Smooth muscle cell (in vitro differentiated cells): ENCODE data around the gene SLC39A7. TPM values are rescaled to one million over a fixed set of nuclear protein-coding genes. Genes with fewer than 3 reads are reported as not detected.

ENCODE experiments used
- DNase-seq: peaks from one replicate; lab custom pipeline; 2025; ENCODE audit not compliant: unreplicated experiment; lab: John Stamatoyannopoulos, UW
- H2AFZ ChIP-seq: fragments of 200-600 bp; sonication (generic); 2 replicates; pipeline ENCODE4 v1.6.0; 2016; ENCODE audit warnings: antibody characterized with exemption, low read depth, mild to moderate bottlenecking
- H3F3A ChIP-seq: fragments of 200-600 bp; sonication (generic); 2 replicates; pipeline ENCODE4 v1.6.0; 2017; ENCODE audit warnings: antibody characterized with exemption, low read depth
- H3K27ac ChIP-seq: fragments of 200-600 bp; sonication (generic); 2 replicates; pipeline ENCODE4 v1.5.1; 2016; ENCODE audit warnings: low read depth, mild to moderate bottlenecking
- H3K27me3 ChIP-seq: fragments of 200-600 bp; sonication (generic); 2 replicates; pipeline ENCODE4 v1.6.1; 2016; ENCODE audit warnings: low read depth, mild to moderate bottlenecking
- H3K36me3 ChIP-seq: fragments of 200-600 bp; sonication (generic); 2 replicates; pipeline ENCODE4 v1.5.1; 2016; ENCODE audit warnings: low read depth
- H3K4me1 ChIP-seq: fragments of 200-600 bp; sonication (generic); 2 replicates; pipeline ENCODE4 v1.5.1; 2016; ENCODE audit warnings: low read depth
- H3K4me2 ChIP-seq: fragments of 200-600 bp; sonication (generic); 2 replicates; pipeline ENCODE4 v1.6.0; 2016; ENCODE audit warnings: mild to moderate bottlenecking
- H3K4me3 ChIP-seq: fragments of 200-600 bp; sonication (generic); 2 replicates; pipeline ENCODE4 v1.5.1; 2016; ENCODE audit warnings: mild to moderate bottlenecking
- H3K79me2 ChIP-seq: fragments of 200-600 bp; sonication (generic); 2 replicates; pipeline ENCODE4 v1.6.0; 2016; ENCODE audit warnings: low read depth, mild to moderate bottlenecking
- H3K9ac ChIP-seq: fragments of 200-600 bp; sonication (generic); 2 replicates; pipeline ENCODE4 v1.6.0; 2016; ENCODE audit warnings: low read depth
- H3K9me3 ChIP-seq: fragments of 200-600 bp; sonication (generic); replicated peaks from 2 replicates; pipeline ENCODE4 v1.5.1; 2016; ENCODE audit warnings: low read depth
- H4K20me1 ChIP-seq: fragments of 200-600 bp; sonication (generic); 2 replicates; pipeline ENCODE4 v1.6.0; 2016; ENCODE audit warnings: low read depth
- WGBS: methylation state at CpG from one replicate; pipeline ENCODE4 v1.1.7; 2016; ENCODE audit warnings: low lambda C conversion rate; 5-methylcytosine and 5-hydroxymethylcytosine counted together
- polyA plus RNA-seq: library from polyadenylated mRNA; unstranded; fragments of >200 nt; fragmentation: Nextera tagmentation; extraction: Ambion mirVana; gene quantifications from 2 replicates; pipeline ENCODE4 v1.2.1, GENCODE V29; 2016
- total RNA-seq: library from RNA; depleted of rRNA; stranded (reverse); fragments of >200 nt; gene quantifications from 2 replicates; pipeline ENCODE4 v1.2.3, GENCODE V29; 2014
- TF ChIP-seq, protein P1 (sequence below): fragments of 200-600 bp; sonication (generic); IDR thresholded peaks from 2 replicates; pipeline ENCODE4 v1.5.1; 2017; ENCODE audit warnings: borderline replicate concordance, mild to moderate bottlenecking, antibody characterized with exemption; ENCODE audit not compliant: insufficient read depth, poor library complexity, severe bottlenecking

SLC39A7 gene, protein sequence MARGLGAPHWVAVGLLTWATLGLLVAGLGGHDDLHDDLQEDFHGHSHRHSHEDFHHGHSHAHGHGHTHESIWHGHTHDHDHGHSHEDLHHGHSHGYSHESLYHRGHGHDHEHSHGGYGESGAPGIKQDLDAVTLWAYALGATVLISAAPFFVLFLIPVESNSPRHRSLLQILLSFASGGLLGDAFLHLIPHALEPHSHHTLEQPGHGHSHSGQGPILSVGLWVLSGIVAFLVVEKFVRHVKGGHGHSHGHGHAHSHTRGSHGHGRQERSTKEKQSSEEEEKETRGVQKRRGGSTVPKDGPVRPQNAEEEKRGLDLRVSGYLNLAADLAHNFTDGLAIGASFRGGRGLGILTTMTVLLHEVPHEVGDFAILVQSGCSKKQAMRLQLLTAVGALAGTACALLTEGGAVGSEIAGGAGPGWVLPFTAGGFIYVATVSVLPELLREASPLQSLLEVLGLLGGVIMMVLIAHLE
- total RNA-seq (112 and 140 TPM in 2 replicates), polyA plus RNA-seq (87.2 and 89.5 TPM in 2 replicates)

DNA sequence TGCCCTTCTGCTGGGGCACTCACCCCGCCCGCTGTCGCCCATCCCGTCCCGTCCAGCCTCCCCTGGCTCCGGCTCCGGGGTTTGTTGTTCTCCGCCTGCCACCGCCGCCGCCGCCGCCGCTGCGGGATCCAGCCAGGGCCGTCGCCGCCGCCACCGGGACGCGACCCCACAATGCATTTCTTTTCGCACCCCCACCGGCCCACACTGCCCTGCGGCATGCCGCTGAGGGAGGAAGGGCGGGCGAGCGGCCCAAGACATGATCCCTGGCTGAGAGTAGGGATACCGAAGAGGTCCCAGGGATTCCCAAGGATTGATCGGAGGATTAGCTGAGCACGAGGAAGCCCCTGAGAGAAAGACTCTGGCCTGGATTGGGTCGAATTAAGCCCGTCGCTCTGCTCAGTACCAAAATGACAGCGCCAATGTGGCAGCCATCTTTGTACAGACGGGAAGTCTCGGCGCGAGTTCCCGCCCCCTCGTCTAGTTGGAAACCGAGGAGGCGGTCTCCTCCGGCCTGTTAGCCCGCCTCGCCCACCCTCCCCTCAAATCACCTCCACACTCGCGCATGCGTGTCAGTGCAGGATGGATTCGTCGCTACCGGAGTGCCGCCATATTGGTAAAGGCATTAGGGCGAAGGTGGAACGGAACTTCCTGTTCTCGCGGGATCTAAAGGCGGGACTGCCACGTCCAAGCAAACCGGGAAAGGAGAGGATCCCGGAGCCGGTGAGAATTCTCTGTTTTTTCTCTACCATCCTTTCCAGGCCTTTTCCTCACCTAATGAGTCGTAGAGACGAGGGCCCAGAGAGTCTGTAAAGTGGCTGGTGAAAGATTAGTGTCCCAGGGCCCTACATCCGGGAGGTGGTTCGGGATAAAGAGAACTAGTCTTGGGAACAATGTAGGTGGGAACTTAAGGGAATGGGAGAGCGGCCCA lies at the start of gene SLC39A7, which contains the start of gene RXRB:
SLC39A7 (plus strand) TSS at position 649 of the 928 bp plus-strand sequence. CDS start 379 bp downstream, outside the sequence.
RXRB (minus strand) TSS at position 447 of the 928 bp plus-strand sequence; CDS start at position 258, 189 bp downstream.
- peaks cover 14% of the 10 kb centered on the region for H3F3A ChIP-seq
- H3K9me3 ChIP-seq = no peaks in the 10 kb centered on the region
- peaks cover 48% of the 10 kb centered on the region for H3K79me2 ChIP-seq
- H4K20me1 ChIP-seq = peaks cover 72% of the 10 kb centered on the region
- H3K4me3 ChIP-seq = peak within 1 kb of the TSS; percentile 88
- TF ChIP-seq, protein P1, sequence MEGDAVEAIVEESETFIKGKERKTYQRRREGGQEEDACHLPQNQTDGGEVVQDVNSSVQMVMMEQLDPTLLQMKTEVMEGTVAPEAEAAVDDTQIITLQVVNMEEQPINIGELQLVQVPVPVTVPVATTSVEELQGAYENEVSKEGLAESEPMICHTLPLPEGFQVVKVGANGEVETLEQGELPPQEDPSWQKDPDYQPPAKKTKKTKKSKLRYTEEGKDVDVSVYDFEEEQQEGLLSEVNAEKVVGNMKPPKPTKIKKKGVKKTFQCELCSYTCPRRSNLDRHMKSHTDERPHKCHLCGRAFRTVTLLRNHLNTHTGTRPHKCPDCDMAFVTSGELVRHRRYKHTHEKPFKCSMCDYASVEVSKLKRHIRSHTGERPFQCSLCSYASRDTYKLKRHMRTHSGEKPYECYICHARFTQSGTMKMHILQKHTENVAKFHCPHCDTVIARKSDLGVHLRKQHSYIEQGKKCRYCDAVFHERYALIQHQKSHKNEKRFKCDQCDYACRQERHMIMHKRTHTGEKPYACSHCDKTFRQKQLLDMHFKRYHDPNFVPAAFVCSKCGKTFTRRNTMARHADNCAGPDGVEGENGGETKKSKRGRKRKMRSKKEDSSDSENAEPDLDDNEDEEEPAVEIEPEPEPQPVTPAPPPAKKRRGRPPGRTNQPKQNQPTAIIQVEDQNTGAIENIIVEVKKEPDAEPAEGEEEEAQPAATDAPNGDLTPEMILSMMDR = no peak
- peak within 1 kb of the TSS; percentile 98 for H3K4me2 ChIP-seq
- H3K27ac ChIP-seq = peak within 1 kb of the TSS; percentile 98
- peaks cover 31% of the 10 kb centered on the region for H3K4me1 ChIP-seq
- H3K9ac ChIP-seq = peak within 1 kb of the TSS; percentile 98
- WGBS = under 1% methylated on average over 61 of the region's 68 CpGs
- H2AFZ ChIP-seq = peak within 1 kb of the TSS; percentile 87
- no peaks in the 10 kb centered on the region for H3K27me3 ChIP-seq
- DNase-seq = peak; percentile 92
- peaks cover 6% of the 10 kb centered on the region for H3K36me3 ChIP-seq

DNA sequence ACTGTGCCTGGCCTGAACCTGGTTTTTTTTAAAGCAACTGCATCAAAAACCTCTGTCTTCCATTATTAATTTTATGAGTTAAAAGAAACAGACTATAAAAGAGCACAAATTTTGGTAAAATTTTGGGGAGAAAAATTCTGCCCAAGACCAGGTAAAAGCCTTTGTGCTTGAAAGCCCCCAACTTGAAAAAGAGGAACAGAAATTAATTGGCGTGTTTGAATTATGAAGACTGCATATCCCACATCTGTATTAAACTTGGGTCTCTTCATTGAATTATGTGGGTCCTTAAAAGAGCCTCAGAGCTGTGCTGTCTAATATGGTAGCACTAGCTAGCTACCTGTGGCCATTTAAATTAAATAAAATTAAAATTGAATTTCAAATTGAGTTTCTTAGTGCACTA lies 49.6 kb upstream of the SLC39A7 start:
- DNase-seq = no peak
- no peaks in the 10 kb centered on the region for H3F3A ChIP-seq
- no peak overlapping the region for H3K4me3 ChIP-seq
- no peak overlapping the region for H3K4me2 ChIP-seq
- no peaks in the 10 kb centered on the region for H3K4me1 ChIP-seq
- WGBS = 90% methylated on average over 1 of the region's 1 CpG
- no peaks in the 10 kb centered on the region for H4K20me1 ChIP-seq
- H3K79me2 ChIP-seq = no peaks in the 10 kb centered on the region
- H3K9me3 ChIP-seq = peaks cover 6% of the 10 kb centered on the region
- H2AFZ ChIP-seq = no peak overlapping the region
- TF ChIP-seq, protein P1 = no peak
- no peak overlapping the region for H3K9ac ChIP-seq
- H3K27ac ChIP-seq = no peak overlapping the region
- no peaks in the 10 kb centered on the region for H3K36me3 ChIP-seq
- H3K27me3 ChIP-seq = peaks cover 3% of the 10 kb centered on the region

DNA sequence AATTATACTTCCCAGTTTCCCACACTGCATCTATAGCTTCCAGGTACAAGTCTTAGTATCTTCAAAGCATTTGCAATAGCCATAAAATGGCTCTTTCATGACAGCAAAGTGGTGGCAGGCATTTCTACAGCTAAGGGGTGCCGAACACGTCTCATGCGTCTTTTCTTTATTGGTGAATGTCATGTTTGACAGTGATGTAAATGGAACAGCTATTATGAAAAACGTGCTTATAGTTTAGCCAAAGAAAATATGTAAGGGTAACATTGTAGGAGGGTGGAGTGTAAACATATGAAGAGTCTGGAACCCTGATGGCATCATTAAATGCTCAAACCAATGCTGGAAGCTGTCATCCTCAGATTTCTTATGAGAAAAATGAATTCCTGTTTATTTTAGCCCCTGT lies 46.3 kb upstream of the SLC39A7 start:
- no peak overlapping the region for H3K4me2 ChIP-seq
- no peaks in the 10 kb centered on the region for H3K4me1 ChIP-seq
- peaks cover 3% of the 10 kb centered on the region for H3K27me3 ChIP-seq
- no peaks in the 10 kb centered on the region for H4K20me1 ChIP-seq
- peaks cover 6% of the 10 kb centered on the region for H3K9me3 ChIP-seq
- H2AFZ ChIP-seq = no peak overlapping the region
- WGBS = 81% methylated on average over 4 of the region's 4 CpGs
- no peak overlapping the region for H3K27ac ChIP-seq
- no peaks in the 10 kb centered on the region for H3F3A ChIP-seq
- no peaks in the 10 kb centered on the region for H3K36me3 ChIP-seq
- H3K4me3 ChIP-seq = no peak overlapping the region
- no peak for DNase-seq
- no peaks in the 10 kb centered on the region for H3K79me2 ChIP-seq
- TF ChIP-seq, protein P1 = no peak
- H3K9ac ChIP-seq = no peak overlapping the region
